IMR-90 (cell line): Measurements from ENCODE around the gene MYL6. TPM values are rescaled to one million over a fixed set of nuclear protein-coding genes. Genes with fewer than 3 reads are reported as not detected.

Experiments used
- ATAC-seq: fragments of 200-7000 bp; cut with Tn5 transposase; 2 replicates; pipeline ENCODE4 v1.9.1; 2020; ENCODE audit warnings: low read depth, mild to moderate bottlenecking, moderate library complexity
- BruUV-seq: library from RNA; stranded (reverse); fragments of 400-500 nt; replicated peaks from 2 replicates; lab custom pipeline; 2021; lab: Mats Ljungman, UMichigan
- CTCF ChIA-PET: fragments of 300-600 bp; formaldehyde crosslinking; extraction: SDS; loops from one replicate; lab custom pipeline; 2021; ENCODE audit warnings: antibody characterized with exemption; lab: Yijun Ruan, JAX
- POLR2A ChIA-PET: fragments of 300-600 bp; sonication (Branson Sonifier 250); formaldehyde crosslinking; loops from one replicate; lab custom pipeline; 2022; ENCODE audit warnings: antibody characterized with exemption; ENCODE audit not compliant: unreplicated experiment; lab: Charles Lee
- DNase-seq: peaks from one replicate; pipeline ENCODE4 v3.0.0; 2013
- H2AFZ ChIP-seq: replicated peaks from 2 replicates; pipeline ENCODE3; 2013; ENCODE audit warnings: low read length, mild to moderate bottlenecking; ENCODE audit not compliant: poor library complexity
- H2AK5ac ChIP-seq: 2 replicates; pipeline ENCODE4 v1.6.1; 2013; ENCODE audit warnings: low read depth, low read length, inconsistent platforms
- H2AK9ac ChIP-seq: replicated peaks from 2 replicates; pipeline ENCODE3; 2013; ENCODE audit warnings: mild to moderate bottlenecking, low read depth, low read length, moderate library complexity; ENCODE audit not compliant: poor library complexity
- H2BK120ac ChIP-seq: 2 replicates; pipeline ENCODE4 v1.6.1; 2013; ENCODE audit warnings: low read depth, low read length, inconsistent platforms
- H2BK15ac ChIP-seq: 3 replicates; pipeline ENCODE4 v1.6.1; 2013; ENCODE audit warnings: low read depth, low read length, inconsistent platforms
- H2BK20ac ChIP-seq: 2 replicates; pipeline ENCODE4 v1.6.1; 2013; ENCODE audit warnings: low read depth, mild to moderate bottlenecking, inconsistent platforms, low read length, moderate library complexity
- H2BK5ac ChIP-seq: 2 replicates; pipeline ENCODE4 v1.6.1; 2013; ENCODE audit warnings: mild to moderate bottlenecking, low read depth, low read length, inconsistent platforms; ENCODE audit not compliant: poor library complexity, severe bottlenecking
- H3K14ac ChIP-seq: replicated peaks from 2 replicates; pipeline ENCODE4 v1.6.1; 2013; ENCODE audit warnings: low read depth, low read length, inconsistent platforms
- H3K18ac ChIP-seq: 2 replicates; pipeline ENCODE4 v1.6.1; 2013; ENCODE audit warnings: low read depth, low read length, control low read depth
- H3K23ac ChIP-seq: 2 replicates; pipeline ENCODE4 v1.6.1; 2013; ENCODE audit warnings: low read depth, low read length, inconsistent platforms
- H3K27ac ChIP-seq: 2 replicates; pipeline ENCODE4 v1.5.1; 2013; ENCODE audit warnings: mild to moderate bottlenecking, control low read depth, low read length; ENCODE audit not compliant: insufficient read depth
- H3K27me3 ChIP-seq: 2 replicates; pipeline ENCODE4 v1.6.1; 2013; ENCODE audit warnings: low read length; ENCODE audit not compliant: control insufficient read depth, insufficient read depth
- H3K36me3 ChIP-seq: 2 replicates; pipeline ENCODE4 v1.6.1; 2013; ENCODE audit warnings: low read length, mixed read lengths; ENCODE audit not compliant: control insufficient read depth, insufficient read depth
- H3K4ac ChIP-seq: 2 replicates; pipeline ENCODE4 v1.6.1; 2013; ENCODE audit warnings: low read depth, low read length, inconsistent platforms
- H3K4me1 ChIP-seq: 2 replicates; pipeline ENCODE4 v1.6.1; 2013; ENCODE audit warnings: low read length, mixed read lengths; ENCODE audit not compliant: control insufficient read depth, insufficient read depth
- H3K4me2 ChIP-seq: 2 replicates; pipeline ENCODE4 v1.6.1; 2013; ENCODE audit warnings: low read depth, mild to moderate bottlenecking, control low read depth, low read length, moderate library complexity
- H3K4me3 ChIP-seq: 2 replicates; pipeline ENCODE4 v1.5.1; 2013; ENCODE audit warnings: low read depth, mild to moderate bottlenecking, control low read depth, low read length, moderate library complexity; ENCODE audit not compliant: insufficient read depth
- H3K56ac ChIP-seq: 2 replicates; pipeline ENCODE4 v1.6.1; 2013; ENCODE audit warnings: low read length, inconsistent platforms; ENCODE audit not compliant: insufficient read depth; ENCODE audit errors: extremely low read depth
- H3K79me1 ChIP-seq, 2 experiments: 2 replicates each; pipeline ENCODE4 v1.6.1; 2013; ENCODE audit warnings: low read length in 2 of 2, inconsistent platforms in 1 of 2, low read depth in 1 of 2
- H3K9ac ChIP-seq: 2 replicates; pipeline ENCODE4 v1.6.1; 2013; ENCODE audit warnings: low read depth, low read length, control low read depth
- H3K9me1 ChIP-seq: 2 replicates; pipeline ENCODE4 v1.6.1; 2013; ENCODE audit warnings: low read length, inconsistent platforms; ENCODE audit not compliant: insufficient read depth
- H3K9me3 ChIP-seq: 2 replicates; pipeline ENCODE4 v1.6.1; 2013; ENCODE audit warnings: low read length; ENCODE audit not compliant: control insufficient read depth, insufficient read depth
- H4K20me1 ChIP-seq: 2 replicates; pipeline ENCODE4 v1.6.1; 2013; ENCODE audit warnings: low read length, inconsistent platforms; ENCODE audit not compliant: insufficient read depth
- H4K5ac ChIP-seq: 2 replicates; pipeline ENCODE4 v1.6.1; 2013; ENCODE audit warnings: mild to moderate bottlenecking, low read depth, low read length, control low read depth
- H4K8ac ChIP-seq, 2 experiments: 2 replicates each; pipeline ENCODE4 v1.6.1; 2013; ENCODE audit warnings: low read depth in 2 of 2, low read length in 2 of 2, control low read depth in 1 of 2, inconsistent platforms in 1 of 2
- H4K91ac ChIP-seq: 2 replicates; pipeline ENCODE4 v1.6.1; 2013; ENCODE audit warnings: low read depth, low read length, inconsistent platforms; ENCODE audit not compliant: insufficient read depth
- BHLHE40 ChIP-seq: fragments of 150-350 bp; IDR thresholded peaks from 2 replicates; pipeline ENCODE4 v1.6.1; 2016; ENCODE audit warnings: mild to moderate bottlenecking, low read depth, low read length
- CEBPB ChIP-seq: IDR thresholded peaks from 2 replicates; pipeline ENCODE4 v1.6.1; 2012; ENCODE audit warnings: low read depth, low read length, improper control_type of control experiment
- CHD1 ChIP-seq: IDR thresholded peaks from 2 replicates; pipeline ENCODE4 v1.6.1; 2012; ENCODE audit warnings: low read depth, low read length, improper control_type of control experiment
- CTCF ChIP-seq: conservative IDR thresholded peaks from 2 replicates; pipeline ENCODE4 v1.5.1; 2012; ENCODE audit warnings: mild to moderate bottlenecking, low read depth, low read length, improper control_type of control experiment
- ELK1 ChIP-seq: fragments of 150-350 bp; IDR thresholded peaks from 2 replicates; pipeline ENCODE4 v1.6.1; 2016; ENCODE audit warnings: low read depth, mild to moderate bottlenecking, low read length, moderate library complexity, borderline replicate concordance
- FOS ChIP-seq: fragments of 150-350 bp; IDR thresholded peaks from 2 replicates; pipeline ENCODE4 v1.6.1; 2016; ENCODE audit warnings: low read depth, low read length
- MAFK ChIP-seq: IDR thresholded peaks from 2 replicates; pipeline ENCODE4 v1.6.1; 2012; ENCODE audit warnings: low read depth, low read length, improper control_type of control experiment
- MAZ ChIP-seq: IDR thresholded peaks from 2 replicates; pipeline ENCODE4 v1.6.1; 2012; ENCODE audit warnings: low read depth, mild to moderate bottlenecking, low read length, improper control_type of control experiment, moderate library complexity, borderline replicate concordance
- MXI1 ChIP-seq: IDR thresholded peaks from 2 replicates; pipeline ENCODE4 v1.6.1; 2012; ENCODE audit warnings: low read depth, mild to moderate bottlenecking, low read length, moderate library complexity, borderline replicate concordance
- NFE2L2 ChIP-seq: fragments of 150-350 bp; IDR thresholded peaks from 2 replicates; pipeline ENCODE4 v1.6.1; 2016; ENCODE audit warnings: low read depth, mild to moderate bottlenecking, low read length
- POLR2A ChIP-seq: IDR thresholded peaks from 2 replicates; pipeline ENCODE4 v1.6.1; 2012; ENCODE audit warnings: mild to moderate bottlenecking, low read depth, low read length
- RAD21 ChIP-seq: IDR thresholded peaks from 2 replicates; pipeline ENCODE4 v1.6.1; 2012; ENCODE audit warnings: low read length, improper control_type of control experiment
- RCOR1 ChIP-seq: IDR thresholded peaks from 2 replicates; pipeline ENCODE4 v1.6.1; 2012; ENCODE audit warnings: mild to moderate bottlenecking, low read length, improper control_type of control experiment; ENCODE audit not compliant: insufficient replicate concordance
- RFX5 ChIP-seq: IDR thresholded peaks from 2 replicates; pipeline ENCODE4 v1.8.0; 2012; ENCODE audit warnings: low read depth, mild to moderate bottlenecking, low read length, moderate library complexity
- SMC3 ChIP-seq: fragments of 150-350 bp; IDR thresholded peaks from 2 replicates; pipeline ENCODE4 v1.6.1; 2016; ENCODE audit warnings: low read depth, mild to moderate bottlenecking, antibody characterized with exemption, low read length, moderate library complexity
- USF2 ChIP-seq: fragments of 150-350 bp; IDR thresholded peaks from 2 replicates; pipeline ENCODE4 v1.6.1; 2017; ENCODE audit warnings: mild to moderate bottlenecking, antibody characterized with exemption, low read length, low read depth
- WGBS, 2 experiments: methylation state at CpG; one replicate each; pipeline versions ENCODE4 v1.1.5 to v1.1.7; 2013; ENCODE audit warnings: missing lambda C conversion rate in 2 of 2; ENCODE audit not compliant: insufficient read length in 1 of 2; ENCODE audit errors: extremely low coverage in 2 of 2; 5-methylcytosine and 5-hydroxymethylcytosine counted together
- dilution Hi-C: fragments of 300-500 bp; cut with HindIII; formaldehyde crosslinking; loops from one replicate; pipeline ENCODE4 v1.14.3; 2018; ENCODE audit warnings: low sequenced_read_pairs; ENCODE audit not compliant: unreplicated experiment
- in situ Hi-C: fragments of 300-500 bp; cut with MboI; formaldehyde crosslinking; loops from 3 replicates; pipeline ENCODE4 v1.14.3; 2019; ENCODE audit warnings: low sequenced_read_pairs, inconsistent platforms, mixed read lengths
- intact Hi-C: fragments of 100-400 bp; cut with micrococcal nuclease; formaldehyde crosslinking; loops from 2 replicates; pipeline ENCODE4 v1.10.0; 2022
- polyA plus RNA-seq, 3 experiments: library from polyadenylated mRNA; depleted of rRNA; stranded (reverse); fragments of >200 nt; gene quantifications; 2 replicates each; pipeline ENCODE4 v1.2.3, GENCODE V29; 2012; ENCODE audit warnings: low replicate concordance in 1 of 3
- total RNA-seq: library from RNA; depleted of rRNA; stranded (reverse); fragments of >200 nt; gene quantifications from 2 replicates; pipeline ENCODE4 v1.2.3, GENCODE V29; 2012

MYL6 gene
- total and polyA plus RNA-seq, 2 of the 4 experiments (the other 2 are of a cell fraction) = 4,816 to 6,979 TPM

DNA sequence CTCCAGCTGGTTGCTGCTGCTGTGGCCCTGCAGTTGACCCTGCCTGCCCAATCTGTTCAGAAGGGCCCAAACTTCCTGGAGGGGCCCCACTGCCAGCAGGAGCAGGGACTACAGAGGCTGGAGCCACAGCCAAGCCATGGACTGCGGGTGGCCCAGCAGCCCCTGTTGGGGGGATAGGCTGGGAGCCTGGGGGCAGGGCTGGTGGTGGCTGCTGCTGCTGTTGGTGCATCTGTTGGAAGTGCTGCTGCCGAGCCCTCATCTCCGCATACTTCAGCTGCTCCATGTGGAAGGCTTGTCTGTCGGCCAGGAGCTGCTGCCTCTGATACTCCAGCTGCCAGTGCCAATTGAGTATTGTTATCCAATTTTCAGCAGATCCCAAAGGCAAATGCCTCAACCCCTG, 7.2 kb downstream of the MYL6 start:
- Histone ChIP-seq H4K5ac (no peak overlapping the region), H4K20me1 (peaks cover 48% of the 10 kb centered on the region), H3K4me2 (no peak overlapping the region), H3K14ac (no peak overlapping the region), H2BK15ac (no peak overlapping the region), H2BK5ac (no peak overlapping the region), H3K4me1 (peaks cover 7% of the 10 kb centered on the region; the same call in 1 of the 2 replicates), H3K27me3 (no peaks in the 10 kb centered on the region), H4K8ac (peak overlapping the region in 1 of 2 experiments; percentile 3; a peak in 1 of 4 replicates), H3K23ac (peak overlapping the region; percentile 40; the same call in 1 of the 2 replicates), H2BK120ac (no peak overlapping the region), H3K56ac (no peak overlapping the region), H3K4ac (no peak overlapping the region), H3K9ac (no peak overlapping the region), H3K36me3 (peaks cover 82% of the 10 kb centered on the region), H3K27ac (no peak overlapping the region), H3K9me3 (no peaks in the 10 kb centered on the region), H2BK20ac (no peak overlapping the region), H3K4me3 (no peak overlapping the region), H3K18ac (no peak overlapping the region), H2AFZ (no peak overlapping the region), H4K91ac (no peak overlapping the region), H3K9me1 (no peaks in the 10 kb centered on the region; the same call in 1 of the 2 replicates), H2AK9ac (peak overlapping the region; percentile 29), H3K79me1 (peaks cover 14 to 43% of the 10 kb centered on the region in 2 experiments), H2AK5ac (no peak overlapping the region)
- intact Hi-C loops = no loop called here
- POLR2A ChIA-PET = interaction anchor here (0.5 kb wide), 1 partner anchor 14 kb away, joined by 3 read pairs; no protein-coding TSS in a partner anchor
- CTCF ChIA-PET = interaction anchor here (1.0 kb wide), 1 partner anchor 24 kb away, joined by 4 read pairs; the partner anchor contains the start of gene SMARCC2
- no peak for TF ChIP-seq MAZ
- TF ChIP-seq CHD1 = no peak
- no peak for TF ChIP-seq ELK1
- no peak for TF ChIP-seq RFX5
- no peak for TF ChIP-seq POLR2A
- TF ChIP-seq NFE2L2 = no peak
- no peak for TF ChIP-seq RAD21
- no peak for TF ChIP-seq FOS
- TF ChIP-seq CEBPB = no peak
- no peak for TF ChIP-seq BHLHE40
- no peak for TF ChIP-seq SMC3
- TF ChIP-seq MXI1 = no peak
- TF ChIP-seq RCOR1 = no peak
- TF ChIP-seq MAFK = no peak
- TF ChIP-seq CTCF = no peak
- no peak for TF ChIP-seq USF2
- DNase-seq (no peak), ATAC-seq (peak; percentile 3)
- dilution Hi-C loops = no loop called here
- WGBS, 2 experiments = 80% methylated on average over 1 of the region's 4 CpGs; no CpG with 5 or more reads in 1 of the 2 experiments
- no TSS peak for BruUV-seq
- in situ Hi-C loops = no loop called here
